Measurements from ENCODE around the gene MORC3. TPM values are rescaled to one million over a fixed set of nuclear protein-coding genes. Genes with fewer than 3 reads are reported as not detected.
"Not testable (repeated sequence)": the region's sequence is repeated elsewhere in the genome, so short reads cannot be mapped to it uniquely, and the experiment has no call there.

MORC3 gene
- 43.6 and 68.7 TPM in 2 replicates for total RNA-seq (ENCODE audit: low replicate concordance)

- peak within 1 kb of the TSS; percentile 92 for H3K4me2 ChIP-seq
- Mint-ChIP-seq H3K4me3 (peak within 1 kb of the TSS; percentile 97), H3K4me1 (peaks cover 18% of the 10 kb centered on the region)
Observed at GRCh38 chr21:36319767-36320420, at the start of gene MORC3. Gene MORC3, plus strand, starts transcription at chr21:36320197. Its CDS starts 68 bp downstream, at chr21:36320265.

GRCh38 chr21:36270786-36271695 lies 49.0 kb upstream of the MORC3 start:
- not testable (repeated sequence) for H2AFZ ChIP-seq (replicated peaks); H3K36me3 ChIP-seq; H3K27ac ChIP-seq; H3K79me2 ChIP-seq (ENCODE audit: low read depth); H3K36me3 Mint-ChIP-seq; H4K20me1 ChIP-seq (ENCODE audit: low read depth); H3K9me3 ChIP-seq (ENCODE audit: low read depth); H3K4me1 ChIP-seq; H3K9me3 Mint-ChIP-seq; H3K4me3 Mint-ChIP-seq; H3K4me1 Mint-ChIP-seq; H3K9ac ChIP-seq; H3K27me3 Mint-ChIP-seq (ENCODE audit: insufficient read depth, low read depth); H3K4me2 ChIP-seq; H3F3A ChIP-seq (ENCODE audit: low read depth); DNase-seq (ENCODE audit: low spot score); H3K4me3 ChIP-seq; H3K27me3 ChIP-seq; H3K27ac Mint-ChIP-seq

More at GRCh38 chr21:36319767-36320420, at the start of gene MORC3:
- Histone ChIP-seq H3K27ac (peak within 1 kb of the TSS; percentile 94), H3K36me3 (no peaks in the 10 kb centered on the region), H3K27me3 (no peaks in the 10 kb centered on the region), H3K79me2 (ENCODE audit: low read depth) (peaks cover 47% of the 10 kb centered on the region), H2AFZ (replicated peaks) (peak within 1 kb of the TSS; percentile 84), H3F3A (ENCODE audit: low read depth) (peaks cover 26% of the 10 kb centered on the region), H3K9me3 (ENCODE audit: low read depth) (no peaks in the 10 kb centered on the region), H3K9ac (peak within 1 kb of the TSS; percentile 80), H3K4me1 (peaks cover 13% of the 10 kb centered on the region), H4K20me1 (ENCODE audit: low read depth) (peaks cover 30% of the 10 kb centered on the region), H3K4me3 (peak within 1 kb of the TSS; percentile 74)
- peak within 1 kb of the TSS; percentile 96 for H3K27ac Mint-ChIP-seq
- H3K36me3 Mint-ChIP-seq: peaks cover 16% of the 10 kb centered on the region
- peaks cover 4% of the 10 kb centered on the region for H3K27me3 Mint-ChIP-seq (ENCODE audit: insufficient read depth, low read depth)
- peak; percentile 99 for DNase-seq (ENCODE audit: low spot score)
- H3K9me3 Mint-ChIP-seq: peaks cover 9% of the 10 kb centered on the region
- TF ChIP-seq EZH2phosphoT487 (IDR thresholded peaks at IDR 0.05): no peak
- TF ChIP-seq CTCF (IDR thresholded peaks at IDR 0.05): no peak
- no peak for TF ChIP-seq EZH2 (IDR thresholded peaks at IDR 0.05)

GRCh38 chr21:36274128-36274527 lies 45.9 kb upstream of the MORC3 start:
- Histone ChIP-seq H3K9ac (no peak overlapping the region), H2AFZ (replicated peaks) (no peak overlapping the region), H4K20me1 (ENCODE audit: low read depth) (no peaks in the 10 kb centered on the region), H3K27me3 (no peaks in the 10 kb centered on the region), H3K27ac (no peak overlapping the region), H3K4me1 (no peaks in the 10 kb centered on the region), H3K9me3 (ENCODE audit: low read depth) (no peaks in the 10 kb centered on the region), H3K4me3 (no peak overlapping the region), H3K79me2 (ENCODE audit: low read depth) (no peaks in the 10 kb centered on the region), H3K36me3 (no peaks in the 10 kb centered on the region), H3F3A (ENCODE audit: low read depth) (no peaks in the 10 kb centered on the region), H3K4me2 (no peak overlapping the region)
- Mint-ChIP-seq H3K4me1 (peaks cover 4% of the 10 kb centered on the region), H3K9me3 (no peaks in the 10 kb centered on the region), H3K4me3 (no peak overlapping the region), H3K27ac (no peak overlapping the region), H3K36me3 (peaks cover 2% of the 10 kb centered on the region), H3K27me3 (ENCODE audit: insufficient read depth, low read depth) (peaks cover 7% of the 10 kb centered on the region)
- no peak for DNase-seq (ENCODE audit: low spot score)
- TF ChIP-seq EZH2 (IDR thresholded peaks at IDR 0.05): no peak
- TF ChIP-seq EZH2phosphoT487 (IDR thresholded peaks at IDR 0.05): no peak
- TF ChIP-seq CTCF (IDR thresholded peaks at IDR 0.05): no peak

Measured in neural progenitor cell (in vitro differentiated cells).